ENCODE results near the gene JUND.
A peak's percentile ranks its signal among the peaks of the same experiment; 100 is the strongest.

The JUND gene

DNA sequence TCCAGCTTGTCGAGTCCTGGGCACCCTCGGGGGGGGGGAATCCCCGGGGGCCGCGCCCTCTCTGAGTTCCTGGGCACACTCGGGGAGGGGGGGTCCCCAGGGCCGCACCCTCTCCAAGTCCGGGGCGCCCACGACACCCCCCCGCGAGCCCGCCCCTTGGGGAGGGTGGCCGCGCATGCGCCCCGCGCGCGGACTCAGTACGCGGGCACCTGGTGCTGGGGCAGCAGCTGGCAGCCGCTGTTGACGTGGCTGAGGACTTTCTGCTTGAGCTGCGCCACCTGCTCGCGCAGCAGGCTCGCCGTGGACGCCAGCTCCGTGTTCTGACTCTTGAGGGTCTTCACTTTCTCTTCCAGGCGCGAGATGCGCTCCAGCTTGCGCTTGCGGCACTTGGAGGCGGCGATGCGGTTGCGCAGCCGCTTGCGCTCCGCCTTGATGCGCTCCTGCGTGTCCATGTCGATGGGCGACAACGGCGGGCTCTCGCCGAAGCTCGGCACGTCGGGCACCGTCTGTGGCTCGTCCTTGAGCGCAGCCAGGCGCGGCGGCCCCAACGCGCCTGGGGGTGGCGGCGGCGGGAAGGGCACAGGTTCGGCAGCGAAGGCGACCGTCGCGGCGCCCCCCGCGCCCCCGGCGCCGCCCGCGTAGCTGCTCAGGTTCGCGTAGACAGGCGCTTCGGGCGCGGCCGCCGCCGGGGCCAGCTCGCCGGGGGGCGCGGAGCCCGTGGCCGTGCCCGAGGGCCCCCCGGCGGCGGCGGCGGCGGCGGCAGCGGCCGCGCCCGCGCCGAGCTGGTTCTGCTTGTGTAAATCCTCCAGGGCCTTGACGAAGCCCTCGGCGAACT, 958 bp downstream of the JUND start:
- H3K27ac ChIP-seq = peak overlapping the region; percentile 100
- intact Hi-C loops (cut with DNase I; ENCODE audit: low total_unique reads) = no loop called here
- no peaks in the 10 kb centered on the region for H3K9me3 ChIP-seq
- TF ChIP-seq, protein P1, sequence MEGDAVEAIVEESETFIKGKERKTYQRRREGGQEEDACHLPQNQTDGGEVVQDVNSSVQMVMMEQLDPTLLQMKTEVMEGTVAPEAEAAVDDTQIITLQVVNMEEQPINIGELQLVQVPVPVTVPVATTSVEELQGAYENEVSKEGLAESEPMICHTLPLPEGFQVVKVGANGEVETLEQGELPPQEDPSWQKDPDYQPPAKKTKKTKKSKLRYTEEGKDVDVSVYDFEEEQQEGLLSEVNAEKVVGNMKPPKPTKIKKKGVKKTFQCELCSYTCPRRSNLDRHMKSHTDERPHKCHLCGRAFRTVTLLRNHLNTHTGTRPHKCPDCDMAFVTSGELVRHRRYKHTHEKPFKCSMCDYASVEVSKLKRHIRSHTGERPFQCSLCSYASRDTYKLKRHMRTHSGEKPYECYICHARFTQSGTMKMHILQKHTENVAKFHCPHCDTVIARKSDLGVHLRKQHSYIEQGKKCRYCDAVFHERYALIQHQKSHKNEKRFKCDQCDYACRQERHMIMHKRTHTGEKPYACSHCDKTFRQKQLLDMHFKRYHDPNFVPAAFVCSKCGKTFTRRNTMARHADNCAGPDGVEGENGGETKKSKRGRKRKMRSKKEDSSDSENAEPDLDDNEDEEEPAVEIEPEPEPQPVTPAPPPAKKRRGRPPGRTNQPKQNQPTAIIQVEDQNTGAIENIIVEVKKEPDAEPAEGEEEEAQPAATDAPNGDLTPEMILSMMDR (IDR thresholded peaks at IDR 0.05) = no peak
- H3K4me3 ChIP-seq = peak overlapping the region; percentile 65 to 99
- peaks cover 16 to 25% (median 23%) of the 10 kb centered on the region in 3 donors for H3K36me3 ChIP-seq
- H3K27me3 ChIP-seq = no peaks in the 10 kb centered on the region
- peaks cover 2 to 64% (median 38%) of the 10 kb centered on the region in 4 donors for H3K4me1 ChIP-seq
- DNase-seq = peak; percentile 80 to 94

- intact Hi-C loops (cut with DNase I; ENCODE audit: low total_unique reads) = loop anchor here (2.0 kb wide), 1 partner anchor 47 kb away; no protein-coding TSS in a partner anchor
- Histone ChIP-seq H3K4me1 (peaks cover 4 to 64% (median 43%) of the 10 kb centered on the region in 4 donors), H3K27me3 (no peaks in the 10 kb centered on the region), H3K27ac (peak overlapping the region; percentile 100), H3K9me3 (no peaks in the 10 kb centered on the region), H3K36me3 (peaks cover 16 to 25% (median 23%) of the 10 kb centered on the region in 3 donors), H3K4me3 (peak overlapping the region; percentile 65 to 99)
- peak; percentile 92 to 97 for DNase-seq
- TF ChIP-seq, protein P1 (IDR thresholded peaks at IDR 0.05) = peak; percentile 82 to 88
These were observed 1.7 kb downstream of the JUND start for GRCh38 chr19:18279516-18280246.

GRCh38 chr19:18279266-18279515, 2.2 kb downstream of the JUND start:
- H3K4me1 ChIP-seq = peaks cover 4 to 68% (median 48%) of the 10 kb centered on the region in 4 donors

DNA sequence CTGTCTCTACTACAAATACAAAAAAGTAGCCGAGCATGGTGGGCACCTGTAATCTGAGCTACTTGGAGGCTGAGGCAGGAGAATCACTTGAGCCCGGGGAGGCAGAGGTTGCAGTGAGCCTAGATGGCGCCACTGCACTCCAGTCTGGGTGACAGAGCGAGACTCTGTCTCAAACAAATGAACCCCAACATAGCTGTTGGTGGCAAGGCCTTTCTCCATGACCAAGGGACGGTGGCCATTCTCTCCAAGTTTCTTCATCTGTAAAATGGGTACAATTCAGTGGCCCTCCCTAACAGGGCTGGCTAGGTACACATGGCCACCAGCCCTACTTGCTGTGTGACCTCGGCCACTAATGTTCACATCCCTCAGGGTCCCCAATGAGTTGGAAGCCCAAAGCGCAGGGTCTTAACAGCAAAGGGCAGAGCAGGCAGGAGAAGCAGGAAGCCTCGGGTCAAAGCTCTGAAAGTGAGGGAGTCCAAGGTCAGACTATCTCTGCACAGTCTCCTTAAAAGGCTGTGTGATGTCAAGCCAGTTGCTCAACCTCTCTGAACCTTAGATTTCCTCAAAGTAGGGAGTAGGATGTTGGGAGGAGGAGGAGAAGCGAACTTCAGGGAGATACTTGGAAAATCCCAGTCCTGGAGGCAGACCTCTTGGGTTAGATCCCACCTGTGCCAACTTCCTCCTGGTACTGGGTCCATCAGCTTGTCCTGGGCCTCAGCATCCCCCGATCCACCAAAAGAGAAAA, 2.7 kb downstream of the JUND start:
- H3K36me3 ChIP-seq = peaks cover 16 to 25% (median 23%) of the 10 kb centered on the region in 3 donors
- no peak for DNase-seq
- TF ChIP-seq, protein P1 (IDR thresholded peaks at IDR 0.05) = no peak
- H3K9me3 ChIP-seq = no peaks in the 10 kb centered on the region
- H3K27me3 ChIP-seq = no peaks in the 10 kb centered on the region
- H3K4me3 ChIP-seq = peak overlapping the region; percentile 65 to 99
- peak overlapping the region; percentile 100 for H3K27ac ChIP-seq
- intact Hi-C loops (cut with DNase I; ENCODE audit: low total_unique reads) = loop anchor here (2.0 kb wide), 1 partner anchor 48 kb away; no protein-coding TSS in a partner anchor
- H3K4me1 ChIP-seq = peaks cover 4 to 72% (median 51%) of the 10 kb centered on the region in 4 donors

More at GRCh38 chr19:18279266-18279515, 2.2 kb downstream of the JUND start:
- Histone ChIP-seq H3K27ac (peak overlapping the region; percentile 100), H3K27me3 (no peaks in the 10 kb centered on the region), H3K4me3 (peak overlapping the region; percentile 65 to 99), H3K9me3 (no peaks in the 10 kb centered on the region), H3K36me3 (peaks cover 16 to 25% (median 23%) of the 10 kb centered on the region in 3 donors)
- intact Hi-C loops (cut with DNase I; ENCODE audit: low total_unique reads) = loop anchor here (2.0 kb wide), 1 partner anchor 48 kb away; no protein-coding TSS in a partner anchor
- DNase-seq = no peak
- TF ChIP-seq, protein P1 (IDR thresholded peaks at IDR 0.05) = no peak

GRCh38 chr19:18274781-18275356, 6.6 kb downstream of the JUND start:
- intact Hi-C loops (cut with DNase I; ENCODE audit: low total_unique reads) = no loop called here

More at GRCh38 chr19:18274781-18275356, 6.6 kb downstream of the JUND start:
- Histone ChIP-seq H3K4me3 (peak overlapping the region; percentile 4 to 24), H3K27ac (peak overlapping the region; percentile 74 to 100), H3K27me3 (no peaks in the 10 kb centered on the region), H3K9me3 (no peaks in the 10 kb centered on the region), H3K36me3 (peaks cover 16 to 25% (median 23%) of the 10 kb centered on the region in 3 donors), H3K4me1 (peaks cover 4 to 71% (median 38%) of the 10 kb centered on the region in 4 donors)
- DNase-seq = peak; percentile 86 to 95
- TF ChIP-seq, protein P1 (IDR thresholded peaks at IDR 0.05) = peak in 1 of 2 experiments; percentile 16

Measured in tibial artery (tissue), 4 donors.